SK-N-SH treated with all-trans-retinoic acid at 6 μM for 48 hours (cell line): ENCODE results near the gene ATG16L1.

Experiments
- ATAC-seq: fragments of 200-7000 bp; cut with Tn5 transposase; 3 replicates; pipeline ENCODE4 v1.9.1; 2020; ENCODE audit warnings: mild to moderate bottlenecking, moderate library complexity
- CREB5 ChIP-seq: fragments of 250-450 bp; sonication (Bioruptor Pico); IDR thresholded peaks from 2 replicates; pipeline ENCODE4 v1.5.1; 2020; ENCODE audit warnings: low read depth, mild to moderate bottlenecking, moderate library complexity
- CSRNP3 ChIP-seq: fragments of 250-450 bp; sonication (Bioruptor Pico); IDR thresholded peaks from 2 replicates; pipeline ENCODE4 v1.5.1; 2021; ENCODE audit warnings: mild to moderate bottlenecking, moderate library complexity
- GLIS3 ChIP-seq: fragments of 250-450 bp; sonication (Bioruptor Pico); IDR thresholded peaks from 2 replicates; pipeline ENCODE4 v1.5.0; 2020; ENCODE audit warnings: mild to moderate bottlenecking, moderate library complexity
- ISL1 ChIP-seq: fragments of 250-450 bp; sonication (Bioruptor Pico); IDR thresholded peaks from 2 replicates; pipeline ENCODE4 v2.1.2; 2022; ENCODE audit warnings: mild to moderate bottlenecking, moderate library complexity
- OSR1 ChIP-seq: fragments of 250-450 bp; sonication (Bioruptor Pico); IDR thresholded peaks from 2 replicates; pipeline ENCODE4 v1.8.0; 2022; ENCODE audit warnings: moderate library complexity, mild to moderate bottlenecking, inconsistent platforms
- PATZ1 ChIP-seq: fragments of 250-450 bp; sonication (Bioruptor Pico); IDR thresholded peaks from 2 replicates; pipeline ENCODE4 v1.8.0; 2020; ENCODE audit warnings: mild to moderate bottlenecking, moderate library complexity, borderline replicate concordance
- POU6F1 ChIP-seq: fragments of 250-450 bp; sonication (Bioruptor Pico); IDR thresholded peaks from 2 replicates; pipeline ENCODE4 v1.8.0; 2021; ENCODE audit warnings: low read depth, mild to moderate bottlenecking, moderate library complexity, borderline replicate concordance
- PPARA ChIP-seq: fragments of 250-450 bp; sonication (Bioruptor Pico); IDR thresholded peaks from 2 replicates; pipeline ENCODE4 v1.5.0; 2020; ENCODE audit warnings: mild to moderate bottlenecking, borderline replicate concordance
- RARB ChIP-seq: fragments of 250-450 bp; sonication (Bioruptor Pico); IDR thresholded peaks from 2 replicates; pipeline ENCODE4 v1.8.0; 2021; ENCODE audit warnings: mild to moderate bottlenecking, moderate library complexity
- SNAI2 ChIP-seq: fragments of 250-450 bp; sonication (Bioruptor Pico); IDR thresholded peaks from 2 replicates; pipeline ENCODE4 v1.5.0; 2020; ENCODE audit warnings: mild to moderate bottlenecking, moderate library complexity
- TCF4 ChIP-seq: fragments of 250-450 bp; sonication (Bioruptor Pico); IDR thresholded peaks from 2 replicates; pipeline ENCODE4 v1.8.0; 2021; ENCODE audit warnings: mild to moderate bottlenecking, moderate library complexity, borderline replicate concordance
- TOX ChIP-seq: fragments of 250-450 bp; sonication (Bioruptor Pico); IDR thresholded peaks from 2 replicates; pipeline ENCODE4 v1.8.0; 2021; ENCODE audit warnings: mild to moderate bottlenecking, moderate library complexity, borderline replicate concordance
- TSHZ2 ChIP-seq: fragments of 250-450 bp; sonication (Bioruptor Pico); IDR thresholded peaks from 2 replicates; pipeline ENCODE4 v1.5.0; 2020; ENCODE audit warnings: mild to moderate bottlenecking, moderate library complexity
- ZC3H10 ChIP-seq: fragments of 250-450 bp; sonication (Bioruptor Pico); IDR thresholded peaks from 2 replicates; pipeline ENCODE4 v1.5.1; 2021; ENCODE audit warnings: mild to moderate bottlenecking, moderate library complexity
- ZFP3 ChIP-seq: fragments of 250-450 bp; sonication (Bioruptor Pico); IDR thresholded peaks from 2 replicates; pipeline ENCODE4 v1.5.0; 2020; ENCODE audit warnings: mild to moderate bottlenecking, moderate library complexity
- ZNF565 ChIP-seq: fragments of 450-650 bp; formaldehyde crosslinking; conservative IDR thresholded peaks from 2 replicates; pipeline ENCODE4 v1.5.0; 2020; ENCODE audit warnings: low read depth, mild to moderate bottlenecking, moderate library complexity
- ZNF70 ChIP-seq: fragments of 450-650 bp; formaldehyde crosslinking; IDR thresholded peaks from 2 replicates; pipeline ENCODE4 v1.5.0; 2020; ENCODE audit warnings: mild to moderate bottlenecking, moderate library complexity
- ZNF8 ChIP-seq: fragments of 450-650 bp; formaldehyde crosslinking; IDR thresholded peaks from 2 replicates; pipeline ENCODE4 v1.5.0; 2020; ENCODE audit warnings: mild to moderate bottlenecking, moderate library complexity

ATG16L1 gene

GRCh38 chr2:233243348-233243747, 8.1 kb upstream of the ATG16L1 start (continued):
- TF ChIP-seq POU6F1 (CRISPR knock-in tag) = no peak
- TF ChIP-seq ZNF70 = no peak
- TF ChIP-seq ISL1 = no peak
- TF ChIP-seq TOX (CRISPR knock-in tag) = no peak
- no peak for TF ChIP-seq TCF4 (CRISPR knock-in tag)
- TF ChIP-seq ZFP3 (CRISPR knock-in tag) = no peak
- TF ChIP-seq ZC3H10 (CRISPR knock-in tag) = no peak
- TF ChIP-seq CREB5 (CRISPR knock-in tag) = no peak
- no peak for TF ChIP-seq SNAI2 (CRISPR knock-in tag)

GRCh38 chr2:233244818-233245217, 6.7 kb upstream of the ATG16L1 start:
- TF ChIP-seq CREB5 (CRISPR knock-in tag) = no peak
- TF ChIP-seq PATZ1 (CRISPR knock-in tag) = no peak
- no peak for TF ChIP-seq ZC3H10 (CRISPR knock-in tag)
- TF ChIP-seq CSRNP3 (CRISPR knock-in tag) = no peak
- no peak for TF ChIP-seq ZNF70
- no peak for TF ChIP-seq RARB
- TF ChIP-seq OSR1 (CRISPR knock-in tag) = no peak
- TF ChIP-seq ZNF8 (CRISPR knock-in tag) = no peak
- TF ChIP-seq POU6F1 (CRISPR knock-in tag) = no peak
- TF ChIP-seq ZFP3 (CRISPR knock-in tag) = no peak
- TF ChIP-seq SNAI2 (CRISPR knock-in tag) = no peak
- TF ChIP-seq PPARA = no peak
- TF ChIP-seq TSHZ2 (CRISPR knock-in tag) = no peak
- peak; percentile 14; the same call in 2 of the 3 replicates for ATAC-seq

GRCh38 chr2:233245406-233245805, 6.1 kb upstream of the ATG16L1 start:
- ATAC-seq = no peak
- TF ChIP-seq TCF4 (CRISPR knock-in tag) = no peak
- TF ChIP-seq CREB5 (CRISPR knock-in tag) = no peak
- no peak for TF ChIP-seq ZC3H10 (CRISPR knock-in tag)
- no peak for TF ChIP-seq GLIS3 (CRISPR knock-in tag)
- no peak for TF ChIP-seq ZNF565
- TF ChIP-seq PPARA = no peak
- TF ChIP-seq ZFP3 (CRISPR knock-in tag) = no peak
- TF ChIP-seq PATZ1 (CRISPR knock-in tag) = no peak
- no peak for TF ChIP-seq SNAI2 (CRISPR knock-in tag)
- TF ChIP-seq TOX (CRISPR knock-in tag) = no peak
